WTC11 (cell line): ENCODE results near the gene CNTNAP3B.
"Not testable (repeated sequence)": the region's sequence is repeated elsewhere in the genome, so short reads cannot be mapped to it uniquely, and the experiment has no call there.

Experiments
- AFF4 ChIP-seq: sonication (generic); formaldehyde crosslinking; IDR thresholded peaks from 2 replicates; pipeline ENCODE4 v1.8.1; 2023; ENCODE audit warnings: mild to moderate bottlenecking, missing genetic modification reagents, borderline replicate concordance
- ATF1 ChIP-seq: sonication (generic); formaldehyde crosslinking; IDR thresholded peaks from 2 replicates; pipeline ENCODE4 v1.8.1; 2023; ENCODE audit warnings: mild to moderate bottlenecking, moderate library complexity, missing genetic modification reagents
- ATF3 ChIP-seq: sonication (generic); formaldehyde crosslinking; conservative IDR thresholded peaks from 2 replicates; pipeline ENCODE4 v1.8.1; 2022; ENCODE audit warnings: mild to moderate bottlenecking, missing genetic modification reagents
- CDX4 ChIP-seq: fragments of 250-450 bp; sonication (Bioruptor Pico); IDR thresholded peaks from 2 replicates; pipeline ENCODE4 v1.9.0; 2021; ENCODE audit warnings: moderate library complexity, mild to moderate bottlenecking, inconsistent platforms, borderline replicate concordance
- CREM ChIP-seq: sonication (generic); formaldehyde crosslinking; IDR thresholded peaks from 2 replicates; pipeline ENCODE4 v1.8.1; 2022; ENCODE audit warnings: mild to moderate bottlenecking, missing genetic modification reagents, moderate library complexity
- CTCF ChIP-seq: fragments of 200-600 bp; IDR thresholded peaks from 2 replicates; pipeline ENCODE4 v1.8.0; 2022; ENCODE audit warnings: antibody characterized with exemption
- E2F1 ChIP-seq: sonication (generic); formaldehyde crosslinking; IDR thresholded peaks from 2 replicates; pipeline ENCODE4 v1.8.0; 2022; ENCODE audit warnings: mild to moderate bottlenecking, missing genetic modification reagents
- ESRRA ChIP-seq: sonication (generic); formaldehyde crosslinking; IDR thresholded peaks from 2 replicates; pipeline ENCODE4 v1.8.1; 2022; ENCODE audit warnings: mild to moderate bottlenecking, missing genetic modification reagents, borderline replicate concordance
- MAX ChIP-seq: sonication (generic); formaldehyde crosslinking; IDR thresholded peaks from 2 replicates; pipeline ENCODE4 v1.8.0; 2022; ENCODE audit warnings: mild to moderate bottlenecking, missing genetic modification reagents
- USF1 ChIP-seq: sonication (generic); formaldehyde crosslinking; IDR thresholded peaks from 2 replicates; pipeline ENCODE4 v1.8.0; 2022; ENCODE audit warnings: mild to moderate bottlenecking, missing genetic modification reagents
- ZBTB21 ChIP-seq: sonication (generic); formaldehyde crosslinking; IDR thresholded peaks from 2 replicates; pipeline ENCODE4 v1.8.1; 2023; ENCODE audit warnings: mild to moderate bottlenecking, missing genetic modification reagents, borderline replicate concordance
- ZNF281 ChIP-seq: sonication (generic); formaldehyde crosslinking; IDR thresholded peaks from 2 replicates; pipeline ENCODE4 v1.8.0; 2023; ENCODE audit warnings: mild to moderate bottlenecking, missing genetic modification reagents

GRCh38 chr9:41902762-41903161 lies 226.5 kb downstream of the CNTNAP3B start:
- TF ChIP-seq CTCF; ATF1; AFF4 (CRISPR knock-in tag); ZNF281; MAX (CRISPR knock-in tag); ZBTB21 (CRISPR knock-in tag); USF1 (CRISPR knock-in tag); CDX4 (CRISPR knock-in tag); E2F1 (CRISPR knock-in tag); ATF3 (CRISPR knock-in tag); ESRRA (CRISPR knock-in tag); CREM (CRISPR knock-in tag): not testable (repeated sequence)
